ENCODE results near the gene NRXN3. TPM values are rescaled to one million over a fixed set of nuclear protein-coding genes. Genes with fewer than 3 reads are reported as not detected.

The NRXN3 gene
- total RNA-seq, 2 experiments from 2014 or later: not detected

GRCh38 chr14:79613625-79614024, 1443.5 kb downstream of the NRXN3 start:
- H3K79me2 ChIP-seq (ENCODE audit: insufficient read depth, low read depth, low read length): no peaks in the 10 kb centered on the region
- H3K36me3 ChIP-seq (ENCODE audit: insufficient read depth, low read length): no peaks in the 10 kb centered on the region
- ChIA-PET CTCF (ENCODE audit: unreplicated experiment) (no interaction called here), POLR2A (interaction anchor here (0.6 kb wide), 1 partner anchor 11 kb away, joined by 4 read pairs; no protein-coding TSS in a partner anchor)
- H3K4me1 ChIP-seq (ENCODE audit: insufficient read depth, low read length, poor library complexity, severe bottlenecking): no peaks in the 10 kb centered on the region
- no peaks in the 10 kb centered on the region for H3K9me2 ChIP-seq (ENCODE audit: insufficient read depth, low read length)
- no TSS peak for BruUV-seq (replicated peaks)
- DNase-seq (ENCODE audit: low spot score): no peak
- intact Hi-C loops (cut with micrococcal nuclease; ENCODE audit: unreplicated experiment): no loop called here
- no peak overlapping the region for H3K4me3 ChIP-seq (ENCODE audit: low read depth, low read length, poor library complexity, severe bottlenecking)
- no peak overlapping the region for H2AFZ ChIP-seq (ENCODE audit: low read length)
- no peaks in the 10 kb centered on the region for H3K9me3 ChIP-seq (ENCODE audit: low read length)
- no peak for TF ChIP-seq EZH2phosphoT487 (IDR thresholded peaks at IDR 0.05; ENCODE audit: borderline replicate concordance, low read depth, low read length)
- no peak for TF ChIP-seq CTCF (conservative IDR thresholded peaks at IDR 0.05; ENCODE audit: low read length)
- H4K20me1 ChIP-seq (ENCODE audit: insufficient read depth, low read length): no peaks in the 10 kb centered on the region
- H3K4me2 ChIP-seq (ENCODE audit: low read length): no peak overlapping the region
- no peak overlapping the region for H3K27ac ChIP-seq (ENCODE audit: low read depth, low read length, poor library complexity, severe bottlenecking)

- ChIA-PET CTCF (ENCODE audit: unreplicated experiment) (no interaction called here), POLR2A (interaction anchor here (0.6 kb wide), 1 partner anchor 192 kb away, joined by 3 read pairs; no protein-coding TSS in a partner anchor)
- Histone ChIP-seq H3K36me3 (ENCODE audit: insufficient read depth, low read length) (no peaks in the 10 kb centered on the region), H3K4me1 (ENCODE audit: insufficient read depth, low read length, poor library complexity, severe bottlenecking) (no peaks in the 10 kb centered on the region), H3K9me2 (ENCODE audit: insufficient read depth, low read length) (no peaks in the 10 kb centered on the region), H3K27ac (ENCODE audit: low read depth, low read length, poor library complexity, severe bottlenecking) (no peak overlapping the region), H2AFZ (ENCODE audit: low read length) (no peak overlapping the region), H3K9me3 (ENCODE audit: low read length) (no peaks in the 10 kb centered on the region), H4K20me1 (ENCODE audit: insufficient read depth, low read length) (no peaks in the 10 kb centered on the region), H3K4me3 (ENCODE audit: low read depth, low read length, poor library complexity, severe bottlenecking) (no peak overlapping the region), H3K79me2 (ENCODE audit: insufficient read depth, low read depth, low read length) (no peaks in the 10 kb centered on the region), H3K4me2 (ENCODE audit: low read length) (no peak overlapping the region)
- BruUV-seq (replicated peaks): no TSS peak
- no peak for DNase-seq (ENCODE audit: low spot score)
- intact Hi-C loops (cut with micrococcal nuclease; ENCODE audit: unreplicated experiment): no loop called here
- TF ChIP-seq CTCF (conservative IDR thresholded peaks at IDR 0.05; ENCODE audit: low read length) (no peak), EZH2phosphoT487 (IDR thresholded peaks at IDR 0.05; ENCODE audit: borderline replicate concordance, low read depth, low read length) (no peak)
These were observed 1444.3 kb downstream of the NRXN3 start for GRCh38 chr14:79614448-79614847.

GRCh38 chr14:79627058-79627457, 1456.9 kb downstream of the NRXN3 start:
- CTCF ChIA-PET (ENCODE audit: unreplicated experiment): no interaction called here
- Histone ChIP-seq H4K20me1 (ENCODE audit: insufficient read depth, low read length) (no peaks in the 10 kb centered on the region), H2AFZ (ENCODE audit: low read length) (no peak overlapping the region), H3K79me2 (ENCODE audit: insufficient read depth, low read depth, low read length) (no peaks in the 10 kb centered on the region), H3K27ac (ENCODE audit: low read depth, low read length, poor library complexity, severe bottlenecking) (no peak overlapping the region), H3K4me3 (ENCODE audit: low read depth, low read length, poor library complexity, severe bottlenecking) (no peak overlapping the region), H3K4me1 (ENCODE audit: insufficient read depth, low read length, poor library complexity, severe bottlenecking) (no peaks in the 10 kb centered on the region), H3K9me2 (ENCODE audit: insufficient read depth, low read length) (no peaks in the 10 kb centered on the region), H3K36me3 (ENCODE audit: insufficient read depth, low read length) (no peaks in the 10 kb centered on the region), H3K9me3 (ENCODE audit: low read length) (no peaks in the 10 kb centered on the region), H3K4me2 (ENCODE audit: low read length) (no peak overlapping the region)
- no peak for DNase-seq (ENCODE audit: low spot score)
- POLR2A ChIA-PET: no interaction called here
- no peak for TF ChIP-seq CTCF (conservative IDR thresholded peaks at IDR 0.05; ENCODE audit: low read length)
- TF ChIP-seq EZH2phosphoT487 (IDR thresholded peaks at IDR 0.05; ENCODE audit: borderline replicate concordance, low read depth, low read length): no peak
- BruUV-seq (replicated peaks): no TSS peak
- intact Hi-C loops (cut with micrococcal nuclease; ENCODE audit: unreplicated experiment): no loop called here
